Measurements from ENCODE around the gene COL5A3. TPM values are rescaled to one million over a fixed set of nuclear protein-coding genes. Genes with fewer than 3 reads are reported as not detected.

The COL5A3 gene
- total RNA-seq, 2 experiments from 2014 or later: 4.4 to 5.2 TPM

GRCh38 chr19:9945319-9945966, 64.9 kb downstream of the COL5A3 start:
- CTCF ChIA-PET: no interaction called here
- H3K36me3 Mint-ChIP-seq (ENCODE audit: low read depth): no peaks in the 10 kb centered on the region

DNA sequence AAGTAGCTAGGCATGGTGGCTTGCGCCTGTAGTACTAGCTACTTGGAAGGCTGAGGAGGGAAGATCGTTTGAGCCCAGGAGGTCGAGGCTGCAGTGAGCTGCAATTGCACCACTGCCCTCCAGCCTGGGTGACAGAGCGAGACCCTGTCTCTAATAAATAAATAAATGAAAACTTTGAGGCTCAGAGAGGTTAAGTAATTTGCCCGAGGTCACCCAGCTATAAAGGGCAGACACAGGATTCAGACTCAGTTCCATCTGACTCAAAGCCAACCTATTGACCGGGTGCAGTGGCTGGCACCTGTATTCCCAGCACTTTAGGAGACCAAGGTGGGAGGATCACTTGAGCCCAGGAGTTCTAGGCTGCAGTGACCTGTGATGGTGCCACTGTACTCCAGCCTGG, 66.6 kb downstream of the COL5A3 start:
- Mint-ChIP-seq H3K27me3 (peaks cover 48% of the 10 kb centered on the region), H3K27ac (no peak overlapping the region), H3K4me1 (ENCODE audit: low read depth) (no peaks in the 10 kb centered on the region), H3K36me3 (ENCODE audit: low read depth) (no peaks in the 10 kb centered on the region), H3K9me3 (peaks cover 2% of the 10 kb centered on the region), H3K4me3 (no peak overlapping the region)
- Histone ChIP-seq H3K4me3 (ENCODE audit: low read length) (no peak overlapping the region), H3K36me3 (ENCODE audit: insufficient read depth, low read length) (no peaks in the 10 kb centered on the region), H3K27ac (ENCODE audit: low read depth in 1 of 2, low read length in 2 of 2) (no peak overlapping the region), H3K27me3 (ENCODE audit: control insufficient read depth in 1 of 2, insufficient read depth in 2 of 2, low read length in 2 of 2) (peaks cover 10 to 15% of the 10 kb centered on the region in 2 experiments), H3K4me1 (ENCODE audit: insufficient read depth, low read length) (no peaks in the 10 kb centered on the region), H3K9me3 (ENCODE audit: control insufficient read depth in 1 of 2, insufficient read depth in 1 of 2, low read length in 2 of 2) (peaks cover 12 to 15% of the 10 kb centered on the region in 2 experiments)
- CTCF ChIA-PET: no interaction called here
- ATAC-seq (ENCODE audit: poor library complexity) (no peak), DNase-seq (no peak)
- TF ChIP-seq, protein P1, sequence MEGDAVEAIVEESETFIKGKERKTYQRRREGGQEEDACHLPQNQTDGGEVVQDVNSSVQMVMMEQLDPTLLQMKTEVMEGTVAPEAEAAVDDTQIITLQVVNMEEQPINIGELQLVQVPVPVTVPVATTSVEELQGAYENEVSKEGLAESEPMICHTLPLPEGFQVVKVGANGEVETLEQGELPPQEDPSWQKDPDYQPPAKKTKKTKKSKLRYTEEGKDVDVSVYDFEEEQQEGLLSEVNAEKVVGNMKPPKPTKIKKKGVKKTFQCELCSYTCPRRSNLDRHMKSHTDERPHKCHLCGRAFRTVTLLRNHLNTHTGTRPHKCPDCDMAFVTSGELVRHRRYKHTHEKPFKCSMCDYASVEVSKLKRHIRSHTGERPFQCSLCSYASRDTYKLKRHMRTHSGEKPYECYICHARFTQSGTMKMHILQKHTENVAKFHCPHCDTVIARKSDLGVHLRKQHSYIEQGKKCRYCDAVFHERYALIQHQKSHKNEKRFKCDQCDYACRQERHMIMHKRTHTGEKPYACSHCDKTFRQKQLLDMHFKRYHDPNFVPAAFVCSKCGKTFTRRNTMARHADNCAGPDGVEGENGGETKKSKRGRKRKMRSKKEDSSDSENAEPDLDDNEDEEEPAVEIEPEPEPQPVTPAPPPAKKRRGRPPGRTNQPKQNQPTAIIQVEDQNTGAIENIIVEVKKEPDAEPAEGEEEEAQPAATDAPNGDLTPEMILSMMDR (IDR thresholded peaks at IDR 0.05): no peak
- POLR2A ChIA-PET: no interaction called here
- intact Hi-C loops (cut with DNase I, micrococcal nuclease): no loop called here

More at GRCh38 chr19:9945319-9945966, 64.9 kb downstream of the COL5A3 start:
- H3K9me3 ChIP-seq (ENCODE audit: control insufficient read depth in 1 of 2, insufficient read depth in 1 of 2, low read length in 2 of 2): peaks cover 12 to 15% of the 10 kb centered on the region in 2 experiments
- TF ChIP-seq, protein P1 (IDR thresholded peaks at IDR 0.05): no peak
- Mint-ChIP-seq H3K4me1 (ENCODE audit: low read depth) (no peaks in the 10 kb centered on the region), H3K4me3 (no peak overlapping the region), H3K27me3 (peaks cover 41% of the 10 kb centered on the region), H3K9me3 (peaks cover 2% of the 10 kb centered on the region), H3K27ac (no peak overlapping the region)
- no peak overlapping the region for H3K4me3 ChIP-seq (ENCODE audit: low read length)
- H3K27me3 ChIP-seq (ENCODE audit: control insufficient read depth in 1 of 2, insufficient read depth in 2 of 2, low read length in 2 of 2): peaks cover 3 to 15% of the 10 kb centered on the region in 2 experiments
- no peaks in the 10 kb centered on the region for H3K4me1 ChIP-seq (ENCODE audit: insufficient read depth, low read length)
- DNase-seq (no peak), ATAC-seq (ENCODE audit: poor library complexity) (no peak)
- intact Hi-C loops (cut with DNase I, micrococcal nuclease): no loop called here
- no peak overlapping the region for H3K27ac ChIP-seq (ENCODE audit: low read depth in 1 of 2, low read length in 2 of 2)
- POLR2A ChIA-PET: no interaction called here
- H3K36me3 ChIP-seq (ENCODE audit: insufficient read depth, low read length): no peaks in the 10 kb centered on the region

DNA sequence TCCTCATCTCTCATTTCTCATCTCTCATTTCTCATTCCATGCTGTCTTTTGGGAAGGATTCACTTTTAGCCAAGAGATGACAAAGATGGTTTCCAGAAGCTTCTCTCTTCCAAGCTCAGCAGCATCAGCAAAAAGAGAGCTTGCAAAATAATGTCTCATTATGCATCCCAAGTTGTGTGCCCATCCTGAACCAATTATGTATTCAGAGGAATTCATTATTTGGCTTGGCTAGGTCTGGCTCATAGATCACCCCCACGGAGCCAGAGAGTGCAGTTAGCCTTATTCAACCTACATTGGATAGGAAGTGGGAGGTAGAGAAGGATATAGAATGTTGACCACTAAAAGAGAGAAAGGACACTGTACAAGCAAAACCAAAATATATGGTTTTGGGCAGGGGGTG, 68.6 kb downstream of the COL5A3 start:
- Mint-ChIP-seq H3K36me3 (ENCODE audit: low read depth) (no peaks in the 10 kb centered on the region), H3K27ac (no peak overlapping the region), H3K27me3 (peaks cover 58% of the 10 kb centered on the region), H3K4me1 (ENCODE audit: low read depth) (peaks cover 6% of the 10 kb centered on the region), H3K9me3 (peaks cover 2% of the 10 kb centered on the region), H3K4me3 (no peak overlapping the region)
- DNase-seq: no peak
- ChIA-PET CTCF (no interaction called here), POLR2A (no interaction called here)
- H3K27me3 ChIP-seq (ENCODE audit: control insufficient read depth in 1 of 2, insufficient read depth in 2 of 2, low read length in 2 of 2): peaks cover 24 to 25% of the 10 kb centered on the region in 2 experiments
- no peaks in the 10 kb centered on the region for H3K36me3 ChIP-seq (ENCODE audit: insufficient read depth, low read length)
- H3K4me3 ChIP-seq (ENCODE audit: low read length): no peak overlapping the region
- no peak overlapping the region for H3K27ac ChIP-seq (ENCODE audit: low read depth in 1 of 2, low read length in 2 of 2)
- TF ChIP-seq, protein P1 (IDR thresholded peaks at IDR 0.05): no peak
- peaks cover 4% of the 10 kb centered on the region for H3K4me1 ChIP-seq (ENCODE audit: insufficient read depth, low read length)
- intact Hi-C loops (cut with DNase I, micrococcal nuclease): no loop called here
- H3K9me3 ChIP-seq (ENCODE audit: control insufficient read depth in 1 of 2, insufficient read depth in 1 of 2, low read length in 2 of 2): peaks cover 12 to 15% of the 10 kb centered on the region in 2 experiments
- ATAC-seq (ENCODE audit: poor library complexity): no peak

Measured in CD4-positive, alpha-beta T cell (primary cell).